Parathyroid adenoma (tissue), 2 donors: ENCODE data around the gene C16orf86.
A peak's percentile ranks its signal among the peaks of the same experiment; 100 is the strongest.

ENCODE experiments used
- H2AFZ ChIP-seq: fragments of 300-600 bp; sonication (generic); one replicate; pipeline ENCODE4 v1.7.0; 2017; ENCODE audit warnings: antibody characterized with exemption, mild to moderate bottlenecking
- H3K27ac ChIP-seq: fragments of 300-600 bp; sonication (generic); one replicate; pipeline ENCODE4 v1.7.0; 2017
- H3K27me3 ChIP-seq: fragments of 300-600 bp; sonication (generic); one replicate; pipeline ENCODE4 v1.7.0; 2017; ENCODE audit warnings: low read length; ENCODE audit not compliant: control insufficient read depth, insufficient read depth
- H3K36me3 ChIP-seq: fragments of 300-600 bp; sonication (generic); one replicate; pipeline ENCODE4 v1.7.0; 2017; ENCODE audit warnings: low read length; ENCODE audit not compliant: control insufficient read depth, insufficient read depth
- H3K4me1 ChIP-seq: fragments of 300-600 bp; sonication (generic); one replicate; pipeline ENCODE4 v1.7.0; 2017; ENCODE audit warnings: control low read depth
- H3K4me2 ChIP-seq: fragments of 300-600 bp; sonication (generic); one replicate; pipeline ENCODE4 v1.7.0; 2017; ENCODE audit warnings: low read length
- H3K4me3 ChIP-seq: fragments of 300-600 bp; sonication (generic); one replicate; pipeline ENCODE4 v1.7.0; 2017; ENCODE audit warnings: low read depth, low read length
- H3K79me2 ChIP-seq: fragments of 300-600 bp; sonication (generic); one replicate; pipeline ENCODE4 v1.7.0; 2017; ENCODE audit warnings: control low read depth
- H3K9ac ChIP-seq: fragments of 300-600 bp; sonication (generic); one replicate; pipeline ENCODE4 v1.7.0; 2017; ENCODE audit warnings: mild to moderate bottlenecking
- H3K9me3 ChIP-seq: fragments of 300-600 bp; sonication (generic); one replicate; pipeline ENCODE4 v1.7.0; 2017; ENCODE audit warnings: low read length; ENCODE audit not compliant: control insufficient read depth
- TF ChIP-seq, protein P1 (sequence below): fragments of 300-600 bp; sonication (generic); IDR thresholded peaks from one replicate; pipeline ENCODE4 v1.7.0; 2017; ENCODE audit warnings: antibody characterized with exemption, mild to moderate bottlenecking
- donor health status: primary hyperparathyroidism.

C16orf86 gene

DNA sequence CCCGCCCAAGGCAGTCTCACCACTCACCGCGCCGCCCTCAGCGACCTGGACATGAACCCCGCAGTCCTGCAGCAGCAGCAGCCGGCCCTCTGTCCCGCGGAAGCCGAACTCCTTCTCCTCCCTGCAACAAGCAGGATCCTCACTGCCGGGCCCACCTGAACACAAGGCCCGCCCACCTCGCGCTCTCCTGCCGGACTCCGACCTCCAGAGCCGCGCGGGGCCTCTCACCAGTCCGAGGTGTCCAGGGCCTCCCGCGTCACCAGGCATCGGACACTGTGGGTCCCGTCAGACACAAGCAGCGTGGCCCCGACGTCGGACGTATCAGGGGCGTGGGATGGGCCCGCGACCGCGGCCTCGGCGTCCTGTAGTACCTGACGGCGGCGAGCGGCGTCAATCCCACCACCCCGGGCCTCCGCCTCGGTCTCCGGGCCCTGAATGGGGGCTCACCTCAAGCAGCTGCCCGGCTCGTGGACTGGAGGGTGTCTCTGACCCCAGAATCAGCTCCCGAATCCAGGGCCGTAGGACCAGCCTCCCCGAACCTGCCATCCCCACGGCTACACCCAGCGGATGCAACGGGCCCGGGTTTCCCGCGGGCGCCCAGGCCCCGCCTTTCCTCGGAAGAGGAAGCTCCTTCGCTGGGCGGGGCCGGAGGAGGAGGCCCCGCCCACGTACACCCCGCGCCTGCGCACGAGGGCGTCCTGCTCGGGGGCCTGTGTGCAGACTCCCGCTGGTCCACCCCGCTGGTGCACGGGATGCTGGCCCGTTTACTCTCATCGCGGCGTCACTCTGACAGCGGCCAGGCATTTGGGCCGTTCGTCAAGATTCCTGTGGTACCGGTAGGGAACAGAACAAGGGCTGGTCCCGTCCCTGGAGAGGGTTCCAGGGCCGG is 6.7 kb upstream of the C16orf86 start, which contains the start of gene ACD:
ACD (minus strand) TSS at position 586 of the 889 bp plus-strand sequence; CDS start at position 546, 40 bp downstream.
- Histone ChIP-seq H3K9me3 (no peaks in the 10 kb centered on the region), H3K79me2 (no peaks in the 10 kb centered on the region), H3K4me3 (peak within 1 kb of the TSS; percentile 98), H2AFZ (peak within 1 kb of the TSS; percentile 96), H3K27ac (peak within 1 kb of the TSS; percentile 98), H3K9ac (peak within 1 kb of the TSS; percentile 74), H3K4me1 (peaks cover 5% of the 10 kb centered on the region), H3K36me3 (no peaks in the 10 kb centered on the region), H3K4me2 (peak within 1 kb of the TSS; percentile 99), H3K27me3 (no peaks in the 10 kb centered on the region)
- TF ChIP-seq, protein P1, sequence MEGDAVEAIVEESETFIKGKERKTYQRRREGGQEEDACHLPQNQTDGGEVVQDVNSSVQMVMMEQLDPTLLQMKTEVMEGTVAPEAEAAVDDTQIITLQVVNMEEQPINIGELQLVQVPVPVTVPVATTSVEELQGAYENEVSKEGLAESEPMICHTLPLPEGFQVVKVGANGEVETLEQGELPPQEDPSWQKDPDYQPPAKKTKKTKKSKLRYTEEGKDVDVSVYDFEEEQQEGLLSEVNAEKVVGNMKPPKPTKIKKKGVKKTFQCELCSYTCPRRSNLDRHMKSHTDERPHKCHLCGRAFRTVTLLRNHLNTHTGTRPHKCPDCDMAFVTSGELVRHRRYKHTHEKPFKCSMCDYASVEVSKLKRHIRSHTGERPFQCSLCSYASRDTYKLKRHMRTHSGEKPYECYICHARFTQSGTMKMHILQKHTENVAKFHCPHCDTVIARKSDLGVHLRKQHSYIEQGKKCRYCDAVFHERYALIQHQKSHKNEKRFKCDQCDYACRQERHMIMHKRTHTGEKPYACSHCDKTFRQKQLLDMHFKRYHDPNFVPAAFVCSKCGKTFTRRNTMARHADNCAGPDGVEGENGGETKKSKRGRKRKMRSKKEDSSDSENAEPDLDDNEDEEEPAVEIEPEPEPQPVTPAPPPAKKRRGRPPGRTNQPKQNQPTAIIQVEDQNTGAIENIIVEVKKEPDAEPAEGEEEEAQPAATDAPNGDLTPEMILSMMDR: no peak

DNA sequence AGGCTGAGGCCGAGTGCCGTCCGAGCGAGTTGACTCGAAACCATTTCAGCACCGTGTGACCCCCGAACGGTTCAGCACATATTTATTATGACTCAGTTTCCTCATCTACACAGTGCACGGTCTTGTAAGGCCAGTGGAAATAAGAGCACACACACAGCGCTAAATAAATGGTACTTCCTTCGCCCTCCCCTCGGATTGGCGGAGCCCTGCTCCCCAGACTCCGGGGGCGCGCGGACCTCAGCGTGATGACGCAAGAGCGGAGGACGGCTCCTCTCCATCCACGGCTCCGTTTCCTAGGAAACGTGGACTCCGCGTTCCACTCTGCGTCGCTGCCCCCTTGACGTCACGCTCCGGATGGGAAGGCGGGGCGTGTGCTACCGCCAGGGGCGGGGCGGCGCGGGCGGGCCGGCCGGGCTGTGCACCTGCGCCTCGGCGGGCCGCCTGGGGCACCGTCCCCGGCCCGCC is 6.0 kb upstream of the C16orf86 start, which contains the start of gene PARD6A:
PARD6A (plus strand) TSS at position 397 of the 465 bp plus-strand sequence. CDS start 79 bp downstream, outside the sequence.
- no peaks in the 10 kb centered on the region for H3K27me3 ChIP-seq
- H3K36me3 ChIP-seq: no peaks in the 10 kb centered on the region
- peak within 1 kb of the TSS; percentile 98 for H3K4me3 ChIP-seq
- H3K27ac ChIP-seq: peak within 1 kb of the TSS; percentile 98
- H3K79me2 ChIP-seq: no peaks in the 10 kb centered on the region
- H3K9ac ChIP-seq: peak within 1 kb of the TSS; percentile 74
- H2AFZ ChIP-seq: peak within 1 kb of the TSS; percentile 96
- H3K9me3 ChIP-seq: no peaks in the 10 kb centered on the region
- TF ChIP-seq, protein P1: no peak
- H3K4me1 ChIP-seq: peaks cover 8% of the 10 kb centered on the region
- H3K4me2 ChIP-seq: peak within 1 kb of the TSS; percentile 99

- Histone ChIP-seq H3K79me2 (no peaks in the 10 kb centered on the region), H3K27me3 (no peaks in the 10 kb centered on the region), H3K9me3 (no peaks in the 10 kb centered on the region), H3K4me3 (peak overlapping the region; percentile 50), H3K4me2 (peak overlapping the region; percentile 69), H3K27ac (peak overlapping the region; percentile 98), H3K4me1 (peaks cover 9% of the 10 kb centered on the region), H3K9ac (peak overlapping the region; percentile 43), H2AFZ (peak overlapping the region; percentile 93), H3K36me3 (no peaks in the 10 kb centered on the region)
- TF ChIP-seq, protein P1: no peak
These were observed 5.4 kb upstream of the C16orf86 start for GRCh38 chr16:67661101-67661761.

DNA sequence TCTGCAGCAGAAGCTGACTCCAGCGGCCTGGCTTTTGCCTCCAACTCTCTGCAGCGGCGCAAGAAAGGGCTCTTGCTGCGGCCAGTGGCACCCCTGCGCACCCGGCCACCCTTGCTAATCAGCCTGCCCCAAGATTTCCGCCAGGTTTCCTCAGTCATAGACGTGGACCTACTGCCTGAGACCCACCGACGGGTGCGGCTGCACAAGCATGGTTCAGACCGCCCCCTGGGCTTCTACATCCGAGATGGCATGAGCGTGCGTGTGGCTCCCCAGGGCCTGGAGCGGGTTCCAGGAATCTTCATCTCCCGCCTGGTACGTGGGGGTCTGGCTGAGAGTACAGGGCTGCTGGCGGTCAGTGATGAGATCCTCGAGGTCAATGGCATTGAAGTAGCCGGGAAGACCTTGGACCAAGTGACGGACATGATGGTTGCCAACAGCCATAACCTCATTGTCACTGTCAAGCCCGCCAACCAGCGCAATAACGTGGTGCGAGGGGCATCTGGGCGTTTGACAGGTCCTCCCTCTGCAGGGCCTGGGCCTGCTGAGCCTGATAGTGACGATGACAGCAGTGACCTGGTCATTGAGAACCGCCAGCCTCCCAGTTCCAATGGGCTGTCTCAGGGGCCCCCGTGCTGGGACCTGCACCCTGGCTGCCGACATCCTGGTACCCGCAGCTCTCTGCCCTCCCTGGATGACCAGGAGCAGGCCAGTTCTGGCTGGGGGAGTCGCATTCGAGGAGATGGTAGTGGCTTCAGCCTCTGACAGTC is 4.5 kb upstream of the C16orf86 start:
- Histone ChIP-seq H3K9me3 (no peaks in the 10 kb centered on the region), H3K79me2 (no peaks in the 10 kb centered on the region), H3K4me3 (no peak overlapping the region), H3K36me3 (no peaks in the 10 kb centered on the region), H3K27ac (no peak overlapping the region), H3K4me2 (no peak overlapping the region), H2AFZ (no peak overlapping the region), H3K27me3 (no peaks in the 10 kb centered on the region), H3K9ac (no peak overlapping the region), H3K4me1 (peaks cover 12% of the 10 kb centered on the region)
- TF ChIP-seq, protein P1: no peak
